ENCODE results near the gene IL17REL. TPM values are rescaled to one million over a fixed set of nuclear protein-coding genes. Genes with fewer than 3 reads are reported as not detected.

IL17REL gene
- total and polyA plus RNA-seq, 2 of the 13 experiments (the other 11 are each of a cell fraction or from before 2014, with no cell fraction given) = not detected

DNA sequence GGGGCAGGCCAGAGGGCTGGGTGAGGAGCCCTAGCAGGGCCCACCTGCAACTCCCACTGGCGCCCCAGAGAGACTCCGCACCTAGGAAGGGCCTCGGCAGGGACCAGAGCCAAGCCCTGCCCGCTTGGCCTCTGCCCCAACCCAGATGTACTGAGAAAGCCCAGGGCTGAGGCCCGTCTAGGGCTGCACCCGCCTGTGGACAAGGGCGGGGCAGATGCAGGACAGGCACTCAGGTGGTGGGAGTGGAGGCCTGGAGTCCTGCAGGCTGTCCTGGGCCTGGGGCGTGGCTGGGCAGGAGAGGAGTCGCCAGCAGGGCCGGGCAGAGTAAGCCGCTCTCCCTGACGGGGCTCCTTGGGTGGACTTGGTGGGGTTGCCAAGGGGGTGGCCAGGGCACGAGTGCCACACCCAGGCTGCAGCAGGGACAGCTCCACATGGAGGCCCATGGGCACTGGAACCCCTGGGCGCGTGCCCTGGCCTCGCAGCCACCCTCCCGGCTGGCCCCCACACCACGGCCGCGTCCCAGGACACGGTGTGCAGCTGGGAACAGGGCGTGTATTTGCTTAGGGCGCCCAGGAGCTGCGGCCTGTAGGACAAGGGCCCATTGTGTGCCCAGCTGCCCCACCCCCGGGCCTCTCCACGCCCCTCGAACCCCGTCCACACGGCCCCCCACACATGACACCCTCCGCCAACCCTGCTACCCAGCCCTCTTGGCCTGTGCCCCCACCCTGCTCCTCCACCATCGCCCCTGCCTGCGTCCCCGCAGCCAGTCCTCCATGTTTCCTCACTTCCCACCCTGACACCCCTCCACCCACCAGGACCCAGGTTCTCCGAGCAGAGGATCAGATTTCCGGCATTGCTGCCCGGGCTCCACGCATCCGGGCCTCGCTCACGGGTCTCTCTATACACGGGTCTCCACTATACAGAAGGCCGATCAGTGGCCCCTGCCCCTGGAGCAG, 63.3 kb downstream of the IL17REL start (continued):
- TF ChIP-seq ZNF407 (CRISPR knock-in tag; IDR thresholded peaks at IDR 0.05; ENCODE audit: not compliant biosample characterization) = peak; percentile 66
- TF ChIP-seq MYC (CRISPR knock-in tag; IDR thresholded peaks at IDR 0.05; ENCODE audit: borderline replicate concordance) = peak; percentile 79
- TF ChIP-seq ZNF577 (CRISPR knock-in tag; IDR thresholded peaks at IDR 0.05; ENCODE audit: borderline replicate concordance, low read depth) = no peak
- no peak for TF ChIP-seq ZNF362 (CRISPR knock-in tag; IDR thresholded peaks at IDR 0.05; ENCODE audit: borderline replicate concordance)
- TF ChIP-seq BRCA1 (CRISPR knock-in tag; IDR thresholded peaks at IDR 0.05) = 0 out of 2 replicates have a peak, but pooled peaks have one; percentile 35
- peak; percentile 52; the same call in 1 of the 2 replicates for TF ChIP-seq MIER3 (CRISPR knock-in tag; IDR thresholded peaks at IDR 0.05; ENCODE audit: borderline replicate concordance)
- TF ChIP-seq FOXJ3 (CRISPR knock-in tag; IDR thresholded peaks at IDR 0.05; ENCODE audit: borderline replicate concordance) = 0 out of 2 replicates have a peak, but pooled peaks have one; percentile 17
- TF ChIP-seq DNMT1 (CRISPR knock-in tag; IDR thresholded peaks at IDR 0.05) = 0 out of 2 replicates have a peak, but pooled peaks have one; percentile 22
- no peak for TF ChIP-seq SMC3 (IDR thresholded peaks at IDR 0.05; ENCODE audit: low read length)
- TF ChIP-seq HOXD1 (CRISPR knock-in tag; IDR thresholded peaks at IDR 0.05) = no peak; the same call in 1 of the 2 replicates
- TF ChIP-seq, protein P1, sequence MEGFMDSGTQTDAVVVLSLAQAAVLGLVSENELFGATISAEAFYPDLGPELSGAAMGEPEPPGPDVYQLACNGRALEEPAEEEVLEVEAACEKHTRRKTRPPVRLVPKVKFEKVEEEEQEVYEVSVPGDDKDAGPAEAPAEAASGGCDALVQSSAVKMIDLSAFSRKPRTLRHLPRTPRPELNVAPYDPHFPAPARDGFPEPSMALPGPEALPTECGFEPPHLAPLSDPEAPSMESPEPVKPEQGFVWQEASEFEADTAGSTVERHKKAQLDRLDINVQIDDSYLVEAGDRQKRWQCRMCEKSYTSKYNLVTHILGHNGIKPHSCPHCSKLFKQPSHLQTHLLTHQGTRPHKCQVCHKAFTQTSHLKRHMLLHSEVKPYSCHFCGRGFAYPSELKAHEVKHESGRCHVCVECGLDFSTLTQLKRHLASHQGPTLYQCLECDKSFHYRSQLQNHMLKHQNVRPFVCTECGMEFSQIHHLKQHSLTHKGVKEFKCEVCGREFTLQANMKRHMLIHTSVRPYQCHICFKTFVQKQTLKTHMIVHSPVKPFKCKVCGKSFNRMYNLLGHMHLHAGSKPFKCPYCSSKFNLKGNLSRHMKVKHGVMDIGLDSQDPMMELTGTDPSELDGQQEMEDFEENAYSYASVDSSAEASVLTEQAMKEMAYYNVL (CRISPR knock-in tag; IDR thresholded peaks at IDR 0.05; ENCODE audit: borderline replicate concordance) = peak; percentile 68
- no peak for TF ChIP-seq AGO1 (IDR thresholded peaks at IDR 0.05; ENCODE audit: low read depth, low read length, poor library complexity, severe bottlenecking)
- TF ChIP-seq, protein P2, sequence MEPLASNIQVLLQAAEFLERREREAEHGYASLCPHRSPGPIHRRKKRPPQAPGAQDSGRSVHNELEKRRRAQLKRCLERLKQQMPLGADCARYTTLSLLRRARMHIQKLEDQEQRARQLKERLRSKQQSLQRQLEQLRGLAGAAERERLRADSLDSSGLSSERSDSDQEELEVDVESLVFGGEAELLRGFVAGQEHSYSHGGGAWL (CRISPR knock-in tag; IDR thresholded peaks at IDR 0.05) = peak; percentile 66
- peak; percentile 2; the same call in 1 of the 2 replicates for TF ChIP-seq NR2F6 (IDR thresholded peaks at IDR 0.05)
- TF ChIP-seq NR2F6 (CRISPR knock-in tag; IDR thresholded peaks at IDR 0.05) = peak; percentile 38
- TF ChIP-seq KMT2A (CRISPR knock-in tag; IDR thresholded peaks at IDR 0.05) = no peak
- no peak for TF ChIP-seq ARID2 (CRISPR knock-in tag; IDR thresholded peaks at IDR 0.05; ENCODE audit: borderline replicate concordance)

All from HepG2 (cell line).